Pancreas (tissue), 10 donors: ENCODE results near the gene TOMM20. TPM values are rescaled to one million over a fixed set of nuclear protein-coding genes. Genes with fewer than 3 reads are reported as not detected.
A peak's percentile ranks its signal among the peaks of the same experiment; 100 is the strongest.

Experiments used
- ATAC-seq, 4 donors: fragments of 200-7000 bp; cut with Tn5 transposase; one replicate each; pipeline versions ENCODE4 v1.8.0 to v1.9.1; 2020; ENCODE audit warnings: mild to moderate bottlenecking in 4 of 4, moderate library complexity in 4 of 4
- DNase-seq, 6 donors: peaks; one replicate each; pipeline ENCODE4 v3.0.0-alpha.2; 2020
- FAIRE-seq: peaks from 2 replicates; lab custom pipeline; 2012; peaks lifted over from hg19 to GRCh38; lab: Jason Lieb, UNC
- H3K27ac ChIP-seq, 4 donors: fragments of 200-600 bp; sonication (generic); 1 replicate in 3 of 4; 2 replicates in 1 of 4; pipeline versions ENCODE4 v1.5.0 to v1.8.0; 2020
- H3K27me3 ChIP-seq, 4 donors: fragments of 200-600 bp; one replicate each; pipeline ENCODE4 v1.8.0; 2021
- H3K36me3 ChIP-seq, 3 donors: fragments of 200-600 bp; sonication (generic) in 1 of 3; one replicate each; pipeline versions ENCODE4 v1.5.0 to v1.8.0; 2020 to 2021
- H3K4me1 ChIP-seq, 3 donors: fragments of 200-600 bp; one replicate each; pipeline ENCODE4 v1.8.0; 2021
- H3K4me3 ChIP-seq, 4 donors: fragments of 200-600 bp; sonication (generic) in 2 of 4; one replicate each; pipeline versions ENCODE4 v1.5.0 to v1.8.0; 2020 to 2021
- H3K9me3 ChIP-seq, 4 donors: fragments of 200-600 bp; one replicate each; pipeline ENCODE4 v1.8.0; 2021
- WGBS, 2 donors: extraction: QIAGEN DNeasy Blood & Tissue Kit; methylation state at CpG; one replicate each; pipeline ENCODE4 v1.1.7; 2013; 5-methylcytosine and 5-hydroxymethylcytosine counted together
- intact Hi-C, 3 donors: fragments of 100-400 bp; cut with DNase I; formaldehyde crosslinking; loops; one replicate each; pipeline versions ENCODE4 v1.11.1 to v1.14.2; 2022
- polyA plus RNA-seq, 2 donors: library from polyadenylated mRNA; stranded (reverse); fragments of 200-250 nt; gene quantifications; one replicate each; pipeline ENCODE4 v1.2.3, GENCODE V29; 2013
- total RNA-seq, 6 donors: library from RNA; stranded (reverse); fragmentation: NEBNext Ultra II Directional in 4 of 6; extraction: Animal tissue kit (Norgen Biotek cat#: 25700) in 4 of 6; gene quantifications; one replicate each; pipeline versions ENCODE4 v1.2.1 to v1.2.4, GENCODE V29; 2021 to 2023
- TF ChIP-seq, protein P1 (sequence below), 4 donors: fragments of 200-600 bp; sonication (generic) in 3 of 4; IDR thresholded peaks; one replicate each; pipeline versions ENCODE4 v1.5.0 to v1.8.0; 2021; ENCODE audit warnings: antibody characterized with exemption in 4 of 4
- donor health status: healthy with polysubstance abuse.
- donor health status: DM: no; HTN: no; CAD: no; lungs with moderate emphysema.
- donor health status: DM: no; HTN: no; CAD: no.
- donor health status: control.
- donor health status: control.
- donor health status: Bipolar disorder and iron deficiency.
- donor health status: DM: yes; HTN: yes; CAD: no.
- donor health status: DM: no; HTN: no; CAD: no.
- donor health status: DM: no; HTN: no; CAD: no.
- donor health status: DM: yes; HTN: yes; CAD: no.

The TOMM20 gene
- total and polyA plus RNA-seq, 8 donors, result 37.7 to 106 (median 79.4) TPM

GRCh38 chr1:235131961-235132360 lies 3.3 kb upstream of the TOMM20 start:
- peaks cover 0 to 21% (median 9%) of the 10 kb centered on the region in 3 donors for H3K36me3 ChIP-seq
- intact Hi-C loops, result no loop called here

GRCh38 chr1:235130766-235131270 lies 2.2 kb upstream of the TOMM20 start:
- Histone ChIP-seq H3K9me3 (no peaks in the 10 kb centered on the region), H3K27me3 (no peaks in the 10 kb centered on the region), H3K27ac (no peak overlapping the region), H3K36me3 (peaks cover 0 to 10% (median 6%) of the 10 kb centered on the region in 3 donors), H3K4me3 (no peak overlapping the region), H3K4me1 (peaks cover 0 to 7% (median 0%) of the 10 kb centered on the region in 3 donors)
- no peak for ATAC-seq
- TF ChIP-seq, protein P1, sequence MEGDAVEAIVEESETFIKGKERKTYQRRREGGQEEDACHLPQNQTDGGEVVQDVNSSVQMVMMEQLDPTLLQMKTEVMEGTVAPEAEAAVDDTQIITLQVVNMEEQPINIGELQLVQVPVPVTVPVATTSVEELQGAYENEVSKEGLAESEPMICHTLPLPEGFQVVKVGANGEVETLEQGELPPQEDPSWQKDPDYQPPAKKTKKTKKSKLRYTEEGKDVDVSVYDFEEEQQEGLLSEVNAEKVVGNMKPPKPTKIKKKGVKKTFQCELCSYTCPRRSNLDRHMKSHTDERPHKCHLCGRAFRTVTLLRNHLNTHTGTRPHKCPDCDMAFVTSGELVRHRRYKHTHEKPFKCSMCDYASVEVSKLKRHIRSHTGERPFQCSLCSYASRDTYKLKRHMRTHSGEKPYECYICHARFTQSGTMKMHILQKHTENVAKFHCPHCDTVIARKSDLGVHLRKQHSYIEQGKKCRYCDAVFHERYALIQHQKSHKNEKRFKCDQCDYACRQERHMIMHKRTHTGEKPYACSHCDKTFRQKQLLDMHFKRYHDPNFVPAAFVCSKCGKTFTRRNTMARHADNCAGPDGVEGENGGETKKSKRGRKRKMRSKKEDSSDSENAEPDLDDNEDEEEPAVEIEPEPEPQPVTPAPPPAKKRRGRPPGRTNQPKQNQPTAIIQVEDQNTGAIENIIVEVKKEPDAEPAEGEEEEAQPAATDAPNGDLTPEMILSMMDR (IDR thresholded peaks at IDR 0.05), result no peak
- FAIRE-seq, result no peak
- intact Hi-C loops, result no loop called here
- no peak for DNase-seq
- 82 to 87% methylated on average over 7 of the region's 7 CpGs for WGBS, 2 donors

More at GRCh38 chr1:235131961-235132360, 3.3 kb upstream of the TOMM20 start:
- DNase-seq, result no peak
- H3K27ac ChIP-seq, result no peak overlapping the region
- H3K4me3 ChIP-seq, result no peak overlapping the region
- TF ChIP-seq, protein P1 (IDR thresholded peaks at IDR 0.05), result no peak
- peaks cover 0 to 3% (median 0%) of the 10 kb centered on the region in 3 donors for H3K4me1 ChIP-seq
- WGBS, 2 donors, result 70 to 72% methylated on average over 6 of the region's 6 CpGs
- H3K27me3 ChIP-seq, result no peaks in the 10 kb centered on the region
- ATAC-seq, result no peak
- FAIRE-seq, result no peak
- H3K9me3 ChIP-seq, result no peaks in the 10 kb centered on the region

GRCh38 chr1:235129774-235130570 lies 1.3 kb upstream of the TOMM20 start:
- Histone ChIP-seq H3K36me3 (peaks cover 0 to 10% (median 0%) of the 10 kb centered on the region in 3 donors), H3K27ac (no peak overlapping the region), H3K4me1 (peaks cover 0 to 7% (median under 1%) of the 10 kb centered on the region in 3 donors), H3K4me3 (no peak overlapping the region), H3K27me3 (no peaks in the 10 kb centered on the region), H3K9me3 (no peaks in the 10 kb centered on the region)
- intact Hi-C loops, result no loop called here
- TF ChIP-seq, protein P1 (IDR thresholded peaks at IDR 0.05), result no peak
- WGBS, 2 donors, result 88 to 94% methylated on average over 4 of the region's 4 CpGs
- DNase-seq, result no peak
- no peak for FAIRE-seq
- ATAC-seq, result no peak

GRCh38 chr1:235127732-235128455 lies 743 bp downstream of the TOMM20 start:
- TF ChIP-seq, protein P1 (IDR thresholded peaks at IDR 0.05), result no peak
- DNase-seq, result no peak
- Histone ChIP-seq H3K36me3 (no peaks in the 10 kb centered on the region), H3K27ac (peak overlapping the region; percentile 63 to 74 (median 66)), H3K4me3 (peak overlapping the region; percentile 62 to 98 (median 79)), H3K27me3 (no peaks in the 10 kb centered on the region), H3K4me1 (peaks cover 0 to 7% (median 6%) of the 10 kb centered on the region in 3 donors), H3K9me3 (no peaks in the 10 kb centered on the region)
- intact Hi-C loops, result no loop called here
- peak in 3 of 4 donors; percentile 21 to 39 (median 27) for ATAC-seq
- no peak for FAIRE-seq
- 0 to 1% methylated on average over 35 of the region's 35 CpGs for WGBS, 2 donors
